HG03139 (cell line): ENCODE data around the gene SHROOM4.

ENCODE experiments used
- ATAC-seq: cut with Tn5 transposase; IDR thresholded peaks from one replicate; pipeline ENCODE4 v1.9.1; 2021; ENCODE audit not compliant: unreplicated experiment

SHROOM4 gene

GRCh38 chrX:50707955-50708699 lies 105.9 kb downstream of the SHROOM4 start:
- no peak for ATAC-seq

GRCh38 chrX:50707405-50707804 lies 106.6 kb downstream of the SHROOM4 start:
- ATAC-seq, result no peak

GRCh38 chrX:50705042-50705441 lies 109.0 kb downstream of the SHROOM4 start:
- no peak for ATAC-seq

GRCh38 chrX:50704360-50704759 lies 109.6 kb downstream of the SHROOM4 start:
- no peak for ATAC-seq

- no peak for ATAC-seq
Measured at GRCh38 chrX:50700921-50701320, 113.1 kb downstream of the SHROOM4 start.

GRCh38 chrX:50698944-50699343 lies 115.0 kb downstream of the SHROOM4 start:
- ATAC-seq, result no peak

- ATAC-seq, result no peak
Measured at GRCh38 chrX:50697691-50698090, 116.3 kb downstream of the SHROOM4 start.

GRCh38 chrX:50691820-50692219 lies 122.2 kb downstream of the SHROOM4 start:
- peak; percentile 84 for ATAC-seq

- no peak for ATAC-seq
Measured at GRCh38 chrX:50684871-50685270, 129.1 kb downstream of the SHROOM4 start.

- no peak for ATAC-seq
Measured at GRCh38 chrX:50680990-50681389, 133.0 kb downstream of the SHROOM4 start.

GRCh38 chrX:50677789-50678188 lies 136.2 kb downstream of the SHROOM4 start:
- ATAC-seq, result no peak

GRCh38 chrX:50671661-50672060 lies 142.3 kb downstream of the SHROOM4 start:
- no peak for ATAC-seq

GRCh38 chrX:50668860-50669259 lies 145.1 kb downstream of the SHROOM4 start:
- no peak for ATAC-seq

GRCh38 chrX:50648156-50648555 lies 165.8 kb downstream of the SHROOM4 start:
- ATAC-seq, result no peak

- ATAC-seq, result no peak
Measured at GRCh38 chrX:50644496-50644895, 169.5 kb downstream of the SHROOM4 start.

GRCh38 chrX:50643525-50644137 lies 170.4 kb downstream of the SHROOM4 start:
- ATAC-seq, result no peak

- no peak for ATAC-seq
Measured at GRCh38 chrX:50638123-50638522, 175.9 kb downstream of the SHROOM4 start.

GRCh38 chrX:50635817-50636365 lies 178.1 kb downstream of the SHROOM4 start:
- no peak for ATAC-seq

GRCh38 chrX:50635162-50635561 lies 178.8 kb downstream of the SHROOM4 start:
- ATAC-seq, result no peak

GRCh38 chrX:50629774-50630173 lies 184.2 kb downstream of the SHROOM4 start:
- ATAC-seq, result no peak

GRCh38 chrX:50627696-50628095 lies 186.3 kb downstream of the SHROOM4 start:
- ATAC-seq, result no peak

- ATAC-seq, result no peak
Measured at GRCh38 chrX:50626432-50626831, 187.6 kb downstream of the SHROOM4 start.
